Measurements from ENCODE around the gene ATF3.
"Not testable (repeated sequence)": the region's sequence is repeated elsewhere in the genome, so short reads cannot be mapped to it uniquely, and the experiment has no call there.

The ATF3 gene

DNA sequence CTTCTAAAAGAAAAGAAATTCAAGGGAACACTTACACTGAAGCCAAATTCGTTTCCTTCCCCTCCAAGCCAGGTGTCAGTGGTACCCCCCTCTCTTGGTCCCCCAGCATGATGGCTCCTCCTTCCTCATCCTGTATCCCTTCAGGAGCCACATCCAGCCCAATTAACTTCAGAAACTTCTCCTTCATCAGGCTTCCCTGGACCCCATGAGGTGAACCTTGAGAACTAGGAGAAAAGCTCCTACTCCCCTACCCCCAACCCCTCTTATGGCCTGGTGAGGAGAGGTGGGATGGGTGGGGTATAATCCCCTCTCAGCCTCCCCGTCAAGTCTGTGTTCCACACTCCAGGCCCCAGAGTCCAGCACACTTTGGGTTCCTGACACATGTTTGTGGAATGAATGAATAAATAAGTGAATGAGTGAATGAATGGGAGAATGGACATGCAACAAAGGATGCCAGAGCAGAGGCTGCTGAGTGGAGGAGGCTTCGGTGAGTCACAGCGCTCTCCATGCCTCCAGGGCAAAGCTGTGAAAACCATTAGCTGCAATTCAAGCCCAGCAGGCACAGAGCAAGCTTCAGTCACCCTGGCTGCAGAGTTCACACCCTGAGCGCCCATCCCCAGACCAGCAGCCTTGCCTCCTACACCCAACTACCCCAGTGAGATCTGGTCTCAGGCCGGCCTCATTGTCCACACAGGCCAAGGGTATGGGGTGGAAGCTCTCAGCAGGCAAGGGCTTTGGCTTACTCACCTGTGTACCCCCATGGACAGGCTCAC, 47.3 kb downstream of the ATF3 start:
- no peak for DNase-seq

DNA sequence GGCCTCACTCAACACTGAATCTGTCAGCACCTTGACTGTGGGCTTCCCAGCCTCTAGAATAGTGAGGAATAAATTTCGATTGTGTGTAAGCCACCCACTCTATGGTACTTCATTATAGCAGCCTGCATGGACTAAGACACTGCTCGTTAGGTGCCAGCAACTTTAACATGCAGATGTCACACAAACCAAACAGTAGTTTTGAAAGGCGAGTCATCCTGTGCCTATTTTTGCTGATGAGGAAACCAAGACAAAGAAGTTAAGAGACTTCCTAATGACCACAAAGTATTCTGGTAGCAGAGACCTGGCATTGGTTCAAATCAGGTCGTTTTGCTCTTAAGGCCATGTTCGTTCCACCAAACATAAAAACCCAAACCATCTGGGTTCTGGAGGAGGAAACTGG, 48.2 kb downstream of the ATF3 start:
- DNase-seq = no peak

DNA sequence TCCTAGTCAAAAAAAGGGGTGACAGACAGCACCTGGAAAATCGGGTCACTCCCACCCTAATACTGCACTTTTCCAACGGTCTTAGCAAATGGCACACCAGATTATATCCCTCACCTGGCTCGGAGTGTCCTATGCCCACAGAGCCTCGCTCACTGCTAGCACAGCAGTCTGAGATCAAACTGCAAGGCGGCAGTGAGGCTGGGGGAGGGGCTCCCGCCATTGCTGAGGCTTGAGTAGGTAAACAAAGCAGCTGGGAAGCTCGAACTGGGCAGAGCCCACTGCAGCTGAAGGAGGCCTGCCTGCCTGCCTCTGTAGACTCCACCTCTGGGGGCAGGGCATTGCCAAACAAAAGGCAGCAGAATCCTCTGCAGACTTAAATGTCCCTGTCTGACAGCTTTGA, 49.7 kb downstream of the ATF3 start:
- not testable (repeated sequence) for DNase-seq

GRCh38 chr1:212664409-212665199, 56.0 kb downstream of the ATF3 start:
- DNase-seq = no peak

DNA sequence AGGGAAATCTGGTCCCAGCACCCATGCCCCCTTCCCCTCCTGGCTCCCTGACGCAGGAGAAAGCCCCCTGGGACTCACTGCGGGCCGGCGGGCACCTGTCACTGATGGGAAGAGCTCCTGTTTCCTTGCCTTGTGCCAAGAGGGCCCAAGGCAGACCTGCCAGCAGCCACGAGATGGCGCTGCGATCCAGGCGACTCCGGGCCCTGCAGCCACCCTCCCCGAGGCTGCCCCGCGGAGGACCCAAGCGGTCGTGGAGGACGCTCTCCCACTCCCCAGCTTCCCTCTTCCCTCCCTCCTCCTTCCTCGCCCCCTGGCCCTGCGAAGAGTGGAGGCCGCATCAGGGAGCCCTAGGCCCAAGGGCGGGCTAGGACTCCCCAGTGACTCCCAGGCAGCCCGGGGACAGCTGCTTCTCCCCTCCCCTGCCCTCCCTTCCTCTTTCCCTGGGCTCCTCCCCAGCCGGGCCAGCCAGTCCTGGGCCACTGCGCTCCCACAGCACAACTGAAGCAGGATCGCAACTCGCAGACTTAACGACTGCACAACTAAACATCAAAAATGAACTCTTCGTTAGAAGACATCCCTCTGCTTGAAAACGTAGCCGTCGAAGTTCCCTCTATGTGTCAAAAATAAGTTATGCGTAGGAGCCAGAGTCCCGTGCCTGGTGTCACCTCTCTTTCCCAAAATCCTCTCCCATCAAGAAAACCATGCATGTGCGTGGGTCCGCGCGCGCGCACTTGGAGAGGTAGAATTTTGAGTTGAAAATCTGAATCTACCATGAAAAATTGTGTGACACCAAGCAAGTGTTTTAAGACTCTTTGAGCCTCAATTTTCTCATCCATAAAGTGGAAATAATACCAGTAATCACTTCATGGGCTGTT, 56.9 kb downstream of the ATF3 start:
- DNase-seq = peak; percentile 83

GRCh38 chr1:212666116-212666775, 57.7 kb downstream of the ATF3 start:
- DNase-seq = no peak

- no peak for DNase-seq
Measured at GRCh38 chr1:212667223-212668139, 58.9 kb downstream of the ATF3 start.

DNA sequence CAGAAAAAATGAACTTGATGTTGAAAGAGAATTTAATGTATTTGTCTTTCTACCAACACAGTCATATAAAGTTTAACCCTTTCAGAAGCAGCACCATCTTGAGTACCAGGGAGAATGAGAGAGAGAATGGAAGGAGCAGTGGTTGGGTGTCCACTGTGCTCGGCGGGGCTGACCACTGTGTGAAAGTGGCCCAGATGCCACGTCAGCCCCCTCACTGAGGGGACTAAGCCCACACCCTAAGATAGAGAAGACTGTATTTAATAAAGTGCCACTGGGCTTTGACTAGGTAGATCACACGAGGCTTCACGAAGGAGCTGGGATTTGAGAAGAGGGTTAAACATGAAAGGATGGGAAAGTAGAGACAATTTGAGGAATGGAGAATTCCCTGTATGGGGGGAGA, 59.9 kb downstream of the ATF3 start:
- no peak for DNase-seq

- DNase-seq = no peak
Measured at GRCh38 chr1:212669102-212669501, 60.5 kb downstream of the ATF3 start.

GRCh38 chr1:212669600-212669999, 61.0 kb downstream of the ATF3 start:
- no peak for DNase-seq

DNA sequence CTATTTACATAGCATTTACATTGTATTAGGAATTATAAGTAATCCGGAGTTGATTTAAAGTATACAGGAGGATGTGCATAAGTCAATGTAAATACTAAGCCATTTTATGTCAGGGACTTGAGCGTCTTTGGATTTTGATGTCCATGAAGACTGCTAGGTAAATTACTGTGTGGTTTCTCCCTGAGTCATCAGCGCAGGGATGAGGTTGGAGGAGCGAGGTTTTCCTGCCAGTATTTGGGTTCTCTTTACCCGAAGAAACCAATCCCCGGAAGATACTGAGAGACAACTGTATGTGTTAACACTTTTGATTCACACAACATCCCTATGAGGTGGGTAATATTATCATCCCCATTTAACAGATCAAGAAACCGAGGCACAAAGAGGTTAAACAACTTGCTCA, 61.7 kb downstream of the ATF3 start:
- DNase-seq = no peak
